CD4-positive, alpha-beta T cell treated with Interleukin-4 for 1 hour (primary cell): ENCODE data around the gene DNAI4.
"Not testable (repeated sequence)": the region's sequence is repeated elsewhere in the genome, so short reads cannot be mapped to it uniquely, and the experiment has no call there.

ENCODE experiments used
- DNase-seq, 2 donors: peaks; one replicate each; pipeline ENCODE4 v3.0.0-alpha.2; 2020 to 2022

The DNAI4 gene

GRCh38 chr1:66927528-66927927 is 2.9 kb upstream of the DNAI4 start:
- no peak for DNase-seq

DNA sequence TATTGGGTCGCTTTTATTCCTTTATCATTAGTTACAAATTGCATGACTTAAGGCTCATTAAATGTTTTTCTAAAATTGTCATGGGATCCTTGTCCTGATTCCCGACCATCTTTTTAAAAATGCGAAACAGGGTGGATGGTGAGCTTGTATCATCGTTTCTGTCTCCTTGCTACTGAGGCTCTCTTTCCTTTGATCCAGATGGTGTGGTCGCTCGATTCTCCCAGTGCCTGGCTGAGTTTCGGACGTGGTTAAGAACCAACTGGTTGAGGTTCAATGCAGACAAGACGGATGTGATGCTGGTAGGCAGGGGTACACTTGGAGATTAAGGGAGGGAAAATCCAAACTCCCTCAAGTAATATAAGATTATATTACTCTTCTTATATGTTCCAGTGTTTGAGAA is 1.3 kb upstream of the DNAI4 start:
- DNase-seq: no peak

GRCh38 chr1:66925558-66925910 is 878 bp upstream of the DNAI4 start:
- no peak for DNase-seq

DNA sequence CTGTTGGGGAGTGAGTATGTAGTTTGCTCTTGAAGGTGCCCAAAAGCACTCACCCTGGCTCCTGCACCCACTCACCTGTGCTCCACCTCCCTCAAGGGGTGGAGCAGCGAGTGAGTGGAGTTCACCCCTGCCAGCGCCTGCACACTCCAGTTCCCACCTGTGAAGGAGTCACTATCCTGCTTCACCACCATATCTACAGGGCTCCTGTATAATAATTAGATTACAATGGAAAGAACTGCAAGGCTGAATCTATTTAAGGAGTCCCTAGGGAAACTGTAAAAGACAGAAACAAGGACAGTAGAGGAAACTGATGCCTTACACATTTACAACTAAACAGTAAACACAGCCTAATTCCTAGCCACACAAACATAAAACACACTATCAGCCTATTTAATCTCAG is 4.1 kb downstream of the DNAI4 start:
- DNase-seq: no peak

DNA sequence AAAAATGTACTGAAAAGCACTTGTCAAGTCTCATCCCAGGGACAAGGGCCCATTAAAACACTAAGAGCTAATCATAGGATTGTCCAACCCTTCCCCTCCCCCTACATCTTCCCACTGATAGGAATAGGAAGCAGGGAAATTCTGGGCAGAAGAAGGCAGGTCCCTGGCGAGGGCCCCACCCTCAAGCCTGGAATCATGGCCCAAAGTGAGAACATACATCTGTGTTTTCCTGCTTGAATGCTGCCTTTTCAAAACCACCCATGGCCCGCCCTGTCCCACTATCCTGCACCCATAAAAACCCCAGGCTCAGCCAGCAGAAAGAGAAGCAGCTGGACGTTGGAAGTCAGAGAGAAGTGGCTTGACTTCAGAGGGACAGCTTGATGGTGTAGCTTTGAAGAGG is 4.8 kb downstream of the DNAI4 start:
- DNase-seq: no peak

- no peak for DNase-seq
Measured at GRCh38 chr1:66919063-66919462, 5.6 kb downstream of the DNAI4 start.

- DNase-seq: no peak
Measured at GRCh38 chr1:66917476-66917875, 7.2 kb downstream of the DNAI4 start.

GRCh38 chr1:66916320-66916719 is 8.3 kb downstream of the DNAI4 start:
- DNase-seq: no peak

- DNase-seq: not testable (repeated sequence)
Measured at GRCh38 chr1:66915203-66915602, 9.5 kb downstream of the DNAI4 start.

DNA sequence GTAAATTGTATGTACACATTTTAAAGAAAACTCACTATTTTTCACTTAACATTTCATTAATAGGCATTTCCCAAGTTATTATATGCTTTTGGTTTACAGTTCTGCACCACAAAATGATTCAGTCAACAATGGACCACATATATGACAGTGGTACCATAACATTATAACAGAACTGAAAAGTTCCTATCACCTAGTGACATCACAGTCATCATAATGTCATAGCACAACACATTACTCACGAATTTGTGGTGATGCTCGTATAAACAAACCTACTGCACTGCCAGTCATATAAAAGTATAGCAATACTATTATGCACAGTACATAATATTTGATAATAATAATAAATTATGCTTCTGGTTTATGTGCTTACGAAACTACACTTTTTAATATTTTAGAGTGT is 30.9 kb downstream of the DNAI4 start:
- DNase-seq: no peak

DNA sequence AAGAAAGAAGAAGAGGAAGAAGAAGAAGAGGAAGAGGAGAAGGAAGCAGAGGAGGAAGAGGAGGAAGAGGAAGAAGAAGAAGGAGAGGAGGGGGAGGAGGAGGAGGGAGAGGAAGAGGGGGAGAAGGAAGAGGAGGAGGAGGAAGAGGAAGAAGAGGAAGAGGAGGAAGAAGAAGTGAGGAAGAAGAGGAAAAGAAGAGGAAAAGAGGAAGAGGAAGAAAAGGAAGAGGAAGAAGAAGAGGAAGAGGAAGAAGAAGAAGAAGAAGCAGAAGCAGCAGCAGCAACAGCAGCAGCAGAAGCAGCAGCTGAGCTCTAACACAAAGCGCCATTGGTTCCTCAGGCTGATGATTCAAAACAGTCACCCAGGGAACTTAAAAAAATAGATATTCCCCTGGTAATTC is 34.0 kb downstream of the DNAI4 start:
- no peak for DNase-seq

DNA sequence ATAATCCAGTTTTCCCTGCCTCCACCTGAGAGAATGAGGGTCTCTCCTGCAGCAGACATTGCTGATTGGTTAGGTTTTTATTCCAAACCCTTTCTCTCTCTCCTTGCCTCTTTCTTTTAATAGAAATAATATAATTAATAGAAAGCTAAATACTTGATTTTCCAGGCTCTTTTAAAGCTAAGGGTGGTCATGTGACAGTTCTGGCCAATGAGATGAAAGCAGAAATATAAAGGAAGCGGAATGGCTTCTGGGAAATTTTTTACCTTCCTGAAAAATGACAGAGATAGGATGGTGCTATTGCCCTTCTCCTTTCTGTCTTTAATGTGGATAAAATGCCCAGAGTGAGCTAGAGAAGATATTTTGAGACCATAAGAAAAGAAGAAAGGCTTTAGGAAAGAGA is 35.6 kb downstream of the DNAI4 start:
- DNase-seq: no peak

DNA sequence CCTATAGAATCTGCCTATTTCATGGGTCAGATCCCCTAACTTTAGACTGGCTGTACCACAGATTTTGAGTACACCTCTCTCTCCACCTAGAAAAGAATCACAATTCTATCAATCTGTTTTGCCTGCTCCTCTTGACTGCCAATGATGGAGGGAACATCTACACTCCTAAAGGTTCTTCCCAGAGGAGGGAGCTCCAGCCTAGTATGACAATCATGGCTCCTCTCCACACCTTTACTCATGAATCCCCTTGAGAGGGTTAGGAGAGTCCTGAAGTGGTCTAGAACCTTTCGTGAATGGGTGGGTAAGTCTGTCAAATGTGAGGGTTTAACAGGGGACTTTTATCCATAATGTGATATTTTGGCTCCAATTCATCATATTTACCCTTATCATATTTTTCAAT is 48.0 kb downstream of the DNAI4 start:
- no peak for DNase-seq

DNA sequence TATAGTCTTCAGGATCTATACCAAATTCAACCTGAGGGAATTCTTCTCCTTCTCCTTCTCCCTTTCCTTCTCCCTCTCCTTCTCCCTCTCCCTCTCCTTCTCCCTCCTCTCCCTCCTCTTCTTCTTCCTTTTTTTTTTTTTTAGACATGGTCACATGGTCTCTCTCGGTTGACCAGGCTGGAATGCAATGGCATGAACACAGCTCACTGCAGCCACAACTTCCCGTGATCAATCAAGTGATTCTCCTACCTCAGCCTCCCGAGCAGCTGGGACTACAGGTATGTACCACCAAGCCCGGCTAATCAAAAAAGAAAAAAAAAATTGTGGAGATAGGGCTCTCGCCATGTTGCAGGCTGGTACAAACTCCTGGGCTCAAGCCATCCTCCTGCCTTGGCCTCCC is 51.5 kb downstream of the DNAI4 start:
- no peak for DNase-seq

DNA sequence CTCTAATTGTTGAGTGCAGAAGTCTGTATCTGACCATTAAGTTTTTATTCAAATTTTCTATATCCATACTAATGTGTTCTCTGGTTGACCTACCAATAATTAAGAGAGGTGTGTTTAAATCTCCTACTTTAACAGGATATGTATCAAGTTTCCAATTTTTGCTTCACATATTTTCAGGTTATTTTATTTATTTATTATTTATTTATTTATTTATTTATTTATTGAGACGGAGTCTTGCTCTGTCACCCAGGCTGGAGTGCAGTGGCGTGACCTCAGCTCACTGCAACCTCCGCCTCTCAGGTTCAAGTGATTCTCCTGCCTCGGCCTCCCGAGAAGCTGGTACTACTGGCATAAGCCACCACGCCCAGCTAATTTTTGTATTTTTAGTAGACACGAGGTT is 52.6 kb downstream of the DNAI4 start:
- not testable (repeated sequence) for DNase-seq

DNA sequence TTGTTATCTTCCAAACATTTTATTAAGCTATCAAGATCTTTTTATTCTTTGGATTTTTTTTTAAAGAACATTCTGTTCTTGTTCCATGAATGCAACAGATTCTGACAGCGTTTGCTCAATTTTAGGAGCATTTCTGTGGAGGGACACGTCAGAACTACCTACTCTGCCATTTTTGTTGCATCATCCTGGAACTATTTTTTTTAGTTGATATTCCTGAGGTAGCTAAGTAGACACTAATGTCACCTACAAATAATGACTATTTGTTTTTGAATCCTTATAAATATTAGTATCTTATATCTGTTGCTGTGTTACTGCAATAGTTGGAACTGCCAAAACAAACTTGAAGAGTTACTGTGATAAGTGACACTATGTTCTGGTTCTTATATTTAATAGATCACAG is 57.2 kb downstream of the DNAI4 start:
- DNase-seq: no peak

- DNase-seq: no peak
Measured at GRCh38 chr1:66860529-66860928, 64.1 kb downstream of the DNAI4 start.

DNA sequence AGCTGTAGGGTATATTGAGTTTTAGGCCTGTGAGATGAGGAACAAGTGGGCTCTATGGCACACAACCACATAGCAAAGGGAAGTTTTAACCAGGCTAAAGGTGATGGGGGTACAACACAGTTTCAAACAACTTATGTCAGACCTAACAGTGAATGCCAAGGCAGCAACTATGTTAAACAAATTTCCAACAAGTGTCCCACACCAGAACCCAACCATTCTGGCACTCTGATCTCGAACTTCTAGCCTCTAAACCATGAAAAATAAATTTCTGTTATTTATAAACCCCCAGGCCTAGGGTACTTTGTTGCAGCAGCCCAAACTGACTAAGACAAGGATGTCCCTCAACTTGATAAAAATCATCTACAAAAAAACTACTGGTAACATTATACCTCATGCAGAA is 71.3 kb downstream of the DNAI4 start:
- DNase-seq: no peak

DNA sequence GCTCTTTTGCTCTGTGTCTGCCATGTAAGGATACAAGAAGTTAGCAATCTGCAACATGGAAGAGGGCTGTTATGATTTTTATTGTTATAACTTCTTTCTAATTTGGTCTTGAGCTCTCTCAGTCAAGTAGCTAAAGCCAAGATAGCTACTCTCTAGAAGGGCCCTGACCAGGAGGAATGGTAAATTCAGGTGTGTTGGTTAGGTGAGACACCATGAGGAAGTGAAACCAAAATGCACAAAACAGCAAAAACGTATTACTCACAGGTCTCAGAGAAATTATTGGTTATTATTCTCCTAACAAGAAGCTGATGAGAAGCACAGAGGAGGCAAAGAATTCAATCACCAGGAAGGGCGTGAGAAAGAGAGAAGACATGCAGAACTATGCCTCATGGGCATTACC is 71.8 kb downstream of the DNAI4 start:
- no peak for DNase-seq

GRCh38 chr1:66850989-66851388 is 73.7 kb downstream of the DNAI4 start:
- DNase-seq: no peak

DNA sequence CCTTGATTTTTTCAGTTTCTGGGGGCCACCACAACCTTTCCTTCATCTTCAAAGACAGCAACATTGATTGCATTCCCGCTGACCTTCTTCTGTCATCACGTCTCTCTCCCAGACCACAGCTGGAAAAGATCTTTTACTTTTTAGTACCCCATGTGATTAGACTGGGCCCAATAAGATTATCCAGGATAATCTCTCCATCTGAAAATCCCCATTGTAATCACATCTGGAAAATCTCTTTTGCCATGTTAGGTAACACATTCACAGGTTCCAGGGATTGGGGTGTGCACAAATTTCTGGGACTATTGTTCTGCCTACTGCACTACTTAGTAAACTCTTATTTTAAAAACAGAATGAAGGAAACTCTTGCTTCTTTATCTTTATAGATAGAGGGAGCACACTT is 76.5 kb downstream of the DNAI4 start:
- DNase-seq: no peak

- no peak for DNase-seq
Measured at GRCh38 chr1:66840929-66841328, 83.7 kb downstream of the DNAI4 start.

DNA sequence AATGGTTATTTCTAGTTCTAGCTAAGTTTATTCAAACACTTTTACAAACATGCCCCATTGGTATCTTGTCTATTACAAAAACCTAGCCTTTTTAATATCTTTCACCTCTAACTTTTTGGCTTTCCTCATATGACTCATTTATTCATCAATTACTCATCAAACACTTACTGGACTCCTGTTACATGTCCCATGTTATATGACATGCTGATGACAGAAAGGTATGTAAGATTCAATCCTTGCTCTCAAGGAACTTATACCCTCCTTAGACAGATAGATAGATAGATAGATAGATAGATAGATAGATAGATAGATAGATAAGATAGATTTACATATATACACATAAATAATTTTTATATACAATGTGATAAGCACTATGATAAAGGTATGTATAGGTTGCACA is 89.7 kb downstream of the DNAI4 start:
- DNase-seq: no peak

DNA sequence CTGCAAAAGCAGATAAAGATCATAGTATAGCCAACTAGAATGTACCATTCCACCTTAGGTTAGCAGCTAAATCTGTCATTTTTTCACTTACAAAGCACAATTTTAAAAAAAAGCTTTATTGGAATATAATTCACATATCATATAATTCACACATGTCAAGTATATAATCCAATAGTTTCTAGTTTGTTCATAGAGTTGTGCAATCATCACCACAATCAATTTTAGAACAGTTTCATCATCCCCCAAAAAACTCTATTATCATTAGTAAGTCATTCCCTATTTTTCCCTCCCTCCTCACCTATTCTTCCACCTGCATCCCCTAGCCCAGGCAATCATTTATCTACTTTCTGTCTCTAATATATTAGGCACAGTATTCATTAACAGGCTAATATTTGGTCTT is 91.5 kb downstream of the DNAI4 start:
- no peak for DNase-seq

DNA sequence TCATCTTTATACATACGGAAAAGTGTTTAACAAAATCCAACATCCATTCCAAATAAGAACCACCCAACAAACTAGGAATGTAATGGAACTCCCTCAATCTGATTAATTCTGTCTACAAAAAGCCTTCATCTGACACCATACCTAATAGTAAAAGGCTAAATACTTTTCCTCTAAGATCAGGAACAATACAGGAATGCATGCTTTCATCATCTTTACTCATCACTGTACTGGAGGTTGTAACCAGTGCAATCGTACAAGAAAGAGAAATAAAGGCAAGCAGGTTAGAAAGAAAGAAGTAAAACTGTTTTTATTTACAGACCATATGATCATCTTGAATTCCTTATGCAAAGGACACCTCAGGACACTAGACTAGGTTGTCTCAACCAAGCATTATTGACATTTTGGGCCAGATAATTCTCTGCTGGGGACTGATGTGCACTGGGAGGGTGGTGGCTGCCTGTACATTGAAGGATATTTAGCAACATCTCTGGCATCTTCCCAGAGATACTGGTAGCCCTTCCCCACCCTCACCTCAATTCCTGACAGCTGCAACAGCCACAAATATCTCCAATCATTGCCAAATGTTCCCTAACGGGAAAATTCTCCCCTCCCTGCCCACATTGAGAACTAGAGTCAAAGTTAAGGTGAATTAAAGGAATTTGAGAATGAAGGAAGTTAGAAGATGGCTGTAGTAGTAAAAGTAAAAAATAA is 93.0 kb downstream of the DNAI4 start:
- DNase-seq: no peak

DNA sequence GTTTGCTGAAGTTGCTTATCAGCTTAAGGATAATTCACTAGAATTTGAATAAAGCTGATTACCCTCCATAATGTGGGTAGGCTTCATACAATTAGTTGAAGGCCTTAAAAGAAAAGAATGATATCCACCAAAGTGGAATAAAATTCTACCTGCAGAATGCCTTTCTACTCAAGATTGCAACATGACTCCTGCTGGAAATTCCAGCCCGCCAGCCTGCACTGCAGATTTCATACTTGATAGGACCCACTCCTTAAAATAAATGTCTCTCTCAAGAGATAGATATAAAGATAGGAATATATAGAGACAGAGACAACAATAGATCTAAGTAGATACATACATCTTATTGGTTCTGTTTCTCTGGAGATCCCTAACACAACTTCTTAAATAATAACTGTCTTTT is 99.9 kb downstream of the DNAI4 start:
- no peak for DNase-seq
